HG02642 (cell line): Measurements from ENCODE around the gene PDE6A.

Experiments
- ATAC-seq: cut with Tn5 transposase; IDR thresholded peaks from one replicate; pipeline ENCODE4 v1.9.1; 2021; ENCODE audit warnings: mild to moderate bottlenecking; ENCODE audit not compliant: unreplicated experiment, poor library complexity

Gene PDE6A

GRCh38 chr5:149841851-149842793 is 102.5 kb downstream of the PDE6A start:
- no peak for ATAC-seq

- ATAC-seq: no peak
These were observed 104.3 kb downstream of the PDE6A start for GRCh38 chr5:149840226-149840825.

- ATAC-seq: no peak
These were observed 104.8 kb downstream of the PDE6A start for GRCh38 chr5:149839761-149840160.

- no peak for ATAC-seq
These were observed 105.5 kb downstream of the PDE6A start for GRCh38 chr5:149838881-149839739.

GRCh38 chr5:149837680-149838269 is 106.8 kb downstream of the PDE6A start:
- ATAC-seq: no peak

- ATAC-seq: no peak
These were observed 108.0 kb downstream of the PDE6A start for GRCh38 chr5:149836451-149837139.

- ATAC-seq: no peak
These were observed 110.2 kb downstream of the PDE6A start for GRCh38 chr5:149834246-149834855.

GRCh38 chr5:149833116-149833827 is 111.3 kb downstream of the PDE6A start:
- ATAC-seq: no peak

- no peak for ATAC-seq
These were observed 112.0 kb downstream of the PDE6A start for GRCh38 chr5:149832636-149833035.

- peak; percentile 80 for ATAC-seq
These were observed 113.1 kb downstream of the PDE6A start for GRCh38 chr5:149831492-149831891.

- ATAC-seq: no peak
These were observed 114.0 kb downstream of the PDE6A start for GRCh38 chr5:149830579-149830978.

GRCh38 chr5:149829954-149830353 is 114.6 kb downstream of the PDE6A start:
- no peak for ATAC-seq

- peak; percentile 70 for ATAC-seq
These were observed 116.2 kb downstream of the PDE6A start for GRCh38 chr5:149828161-149829011.

GRCh38 chr5:149827546-149827945 is 117.0 kb downstream of the PDE6A start:
- ATAC-seq: no peak

GRCh38 chr5:149827086-149827485 is 117.5 kb downstream of the PDE6A start:
- ATAC-seq: no peak

- no peak for ATAC-seq
These were observed 118.0 kb downstream of the PDE6A start for GRCh38 chr5:149826574-149826973.

GRCh38 chr5:149824846-149825245 is 119.7 kb downstream of the PDE6A start:
- no peak for ATAC-seq

GRCh38 chr5:149824120-149824519 is 120.5 kb downstream of the PDE6A start:
- ATAC-seq: no peak
